Measurements from ENCODE around the gene NPAS2.

DNA sequence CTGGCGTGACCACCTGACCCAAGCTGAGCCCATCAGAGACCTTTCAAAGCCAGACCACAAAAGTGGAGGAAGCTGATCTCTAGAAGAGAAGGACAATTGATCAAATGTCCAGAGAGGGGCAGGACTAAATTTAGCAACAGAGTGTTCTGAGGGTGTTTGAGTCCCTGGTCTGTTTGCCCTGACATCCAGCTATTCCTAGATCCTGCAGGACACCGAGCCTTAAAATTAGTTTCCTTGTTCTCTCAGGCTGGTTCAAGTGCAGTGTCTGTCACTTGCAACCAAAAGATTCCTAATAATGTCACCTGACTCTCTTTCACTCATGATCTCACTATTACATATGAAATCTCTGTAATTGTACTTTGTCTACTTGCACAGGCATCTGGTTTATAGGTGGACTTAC is 33.0 kb upstream of the NPAS2 start:
- no peak for TF ChIP-seq CTCF (conservative IDR thresholded peaks at IDR 0.05)
- no peak for TF ChIP-seq ZFX (IDR thresholded peaks at IDR 0.05)

Measured in C4-2B (cell line).